HG03066 (cell line): ENCODE measurements around the gene ZNF75A.

ENCODE experiments used
- ATAC-seq: cut with Tn5 transposase; IDR thresholded peaks from one replicate; pipeline ENCODE4 v1.9.1; 2021; ENCODE audit warnings: low read depth; ENCODE audit not compliant: unreplicated experiment

Gene ZNF75A

GRCh38 chr16:3362931-3363330 is 57.6 kb downstream of the ZNF75A start:
- no peak for ATAC-seq

- ATAC-seq = no peak
These were observed 58.5 kb downstream of the ZNF75A start for GRCh38 chr16:3363793-3364192.

- no peak for ATAC-seq
These were observed 59.6 kb downstream of the ZNF75A start for GRCh38 chr16:3364774-3365427.
